ENCODE results near the gene CCL14. TPM values are rescaled to one million over a fixed set of nuclear protein-coding genes. Genes with fewer than 3 reads are reported as not detected.

Gene CCL14
- total and polyA plus RNA-seq, 9 of the 15 experiments (the other 6 are each of a cell fraction or from before 2014, with no cell fraction given): not detected

DNA sequence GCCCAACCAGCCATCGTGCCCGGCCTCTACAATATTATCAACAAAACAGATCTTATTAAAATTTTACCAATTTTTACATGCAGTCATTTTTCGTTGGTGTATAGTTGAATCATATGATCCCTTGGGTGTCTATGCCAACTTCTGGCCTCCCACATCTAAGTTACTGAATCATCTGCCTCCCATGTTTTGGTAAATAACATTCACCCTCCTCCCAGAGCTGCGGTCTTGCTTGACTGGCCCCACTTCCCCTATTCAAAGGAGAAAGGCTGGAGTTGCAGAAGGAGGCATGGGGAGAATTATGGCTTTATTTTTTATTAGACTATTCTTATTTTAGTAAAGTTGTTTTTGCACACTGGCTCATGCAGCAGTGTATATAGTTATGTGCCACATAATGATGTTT, 49.7 kb upstream of the CCL14 start:
- Histone ChIP-seq H3K9me3 (replicated peaks; ENCODE audit: control insufficient read depth, insufficient read depth, low read depth, low read length) (no peaks in the 10 kb centered on the region), H3K79me2 (ENCODE audit: control insufficient read depth, insufficient read depth, low read length) (no peaks in the 10 kb centered on the region), H2AFZ (ENCODE audit: low read depth, low read length) (no peak overlapping the region), H3K36me3 (ENCODE audit: control insufficient read depth, insufficient read depth, low read length) (no peaks in the 10 kb centered on the region), H3K9ac (ENCODE audit: insufficient read depth in 1 of 2, low read depth in 2 of 2, low read length in 2 of 2) (no peak overlapping the region), H4K20me1 (replicated peaks; ENCODE audit: control insufficient read depth, insufficient read depth, low read length) (no peaks in the 10 kb centered on the region), H3K4me2 (ENCODE audit: insufficient read depth, low read length) (no peak overlapping the region), H3K4me1 (replicated peaks in 1 of 2; ENCODE audit: control insufficient read depth in 2 of 2, insufficient read depth in 2 of 2, low read length in 2 of 2) (no peaks in the 10 kb centered on the region), H3K27me3 (ENCODE audit: control insufficient read depth in 2 of 2, insufficient read depth in 2 of 2, low read length in 2 of 2) (peaks cover 0 to 7% of the 10 kb centered on the region in 2 experiments; a peak in 1 of 5 replicates), H3K9me1 (ENCODE audit: control insufficient read depth, insufficient read depth, low read length) (no peaks in the 10 kb centered on the region), H3K27ac (ENCODE audit: extremely low read depth, low read depth, low read length) (no peak overlapping the region), H3K4me3 (no peak overlapping the region)
- 0% methylated on average over 4 of the region's 4 CpGs for WGBS (ENCODE audit: insufficient coverage, low coverage, missing lambda C conversion rate)
- in situ Hi-C loops (cut with MboI): no loop called here
- no peak for FAIRE-seq
- BruUV-seq (replicated peaks): no TSS peak
- ChIA-PET POLR2A (no interaction called here), CTCF (ENCODE audit: low intra/inter-chr PET ratio) (no interaction called here)
- DNase-seq (ENCODE audit: extremely low read depth in 1 of 4, low spot score in 3 of 4): no peak
- intact Hi-C loops (cut with micrococcal nuclease): no loop called here
- no peak for ATAC-seq
- peak; percentile 47; the same call in 1 of the 2 replicates for TF ChIP-seq SPI1 (IDR thresholded peaks at IDR 0.05; ENCODE audit: borderline replicate concordance, low read depth, low read length)
- no peak for TF ChIP-seq ZNF212 (CRISPR knock-in tag; IDR thresholded peaks at IDR 0.05)

DNA sequence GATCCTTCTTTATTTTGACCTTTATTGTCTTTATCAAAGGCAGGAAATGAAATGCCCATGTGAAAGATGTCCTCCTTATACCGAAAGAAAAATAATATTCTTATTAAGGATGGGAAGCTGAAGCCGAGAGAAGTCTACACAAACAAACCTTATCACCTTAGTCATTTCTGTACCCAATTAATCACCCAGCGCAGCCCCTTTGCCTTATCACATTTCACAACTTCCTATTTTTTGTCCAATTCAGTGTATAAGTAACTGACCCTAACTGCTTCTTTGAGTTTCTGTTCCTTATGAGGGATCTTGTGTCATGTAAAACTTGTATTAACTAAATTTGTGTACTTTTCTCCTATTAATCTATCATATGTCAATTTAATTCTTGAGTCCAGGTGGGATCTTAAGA, 47.6 kb upstream of the CCL14 start:
- Histone ChIP-seq H3K36me3 (ENCODE audit: control insufficient read depth, insufficient read depth, low read length) (no peaks in the 10 kb centered on the region), H4K20me1 (replicated peaks; ENCODE audit: control insufficient read depth, insufficient read depth, low read length) (no peaks in the 10 kb centered on the region), H3K27ac (ENCODE audit: extremely low read depth, low read depth, low read length) (no peak overlapping the region), H3K9ac (ENCODE audit: insufficient read depth in 1 of 2, low read depth in 2 of 2, low read length in 2 of 2) (no peak overlapping the region), H3K4me1 (replicated peaks in 1 of 2; ENCODE audit: control insufficient read depth in 2 of 2, insufficient read depth in 2 of 2, low read length in 2 of 2) (no peaks in the 10 kb centered on the region), H3K79me2 (ENCODE audit: control insufficient read depth, insufficient read depth, low read length) (no peaks in the 10 kb centered on the region), H3K9me3 (replicated peaks; ENCODE audit: control insufficient read depth, insufficient read depth, low read depth, low read length) (no peaks in the 10 kb centered on the region), H3K4me3 (no peak overlapping the region), H2AFZ (ENCODE audit: low read depth, low read length) (no peak overlapping the region), H3K27me3 (ENCODE audit: control insufficient read depth in 2 of 2, insufficient read depth in 2 of 2, low read length in 2 of 2) (no peaks in the 10 kb centered on the region; a peak in 2 of 5 replicates), H3K4me2 (ENCODE audit: insufficient read depth, low read length) (no peak overlapping the region), H3K9me1 (ENCODE audit: control insufficient read depth, insufficient read depth, low read length) (no peaks in the 10 kb centered on the region)
- no TSS peak for BruUV-seq (replicated peaks)
- TF ChIP-seq MEIS2 (IDR thresholded peaks at IDR 0.05; ENCODE audit: partially characterized antibody) (peak; percentile 66), CBX3 (IDR thresholded peaks at IDR 0.05; ENCODE audit: borderline replicate concordance in 1 of 2, low read length in 2 of 2) (no peak)
- TF ChIP-seq, protein P1, sequence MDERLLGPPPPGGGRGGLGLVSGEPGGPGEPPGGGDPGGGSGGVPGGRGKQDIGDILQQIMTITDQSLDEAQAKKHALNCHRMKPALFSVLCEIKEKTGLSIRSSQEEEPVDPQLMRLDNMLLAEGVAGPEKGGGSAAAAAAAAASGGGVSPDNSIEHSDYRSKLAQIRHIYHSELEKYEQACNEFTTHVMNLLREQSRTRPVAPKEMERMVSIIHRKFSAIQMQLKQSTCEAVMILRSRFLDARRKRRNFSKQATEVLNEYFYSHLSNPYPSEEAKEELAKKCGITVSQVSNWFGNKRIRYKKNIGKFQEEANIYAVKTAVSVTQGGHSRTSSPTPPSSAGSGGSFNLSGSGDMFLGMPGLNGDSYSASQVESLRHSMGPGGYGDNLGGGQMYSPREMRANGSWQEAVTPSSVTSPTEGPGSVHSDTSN (CRISPR knock-in tag; IDR thresholded peaks at IDR 0.05; ENCODE audit: low read depth): no peak
- TF ChIP-seq, protein P1 (tag; conservative IDR thresholded peaks at IDR 0.05; ENCODE audit: low read depth): peak; percentile 68
- ATAC-seq (no peak), FAIRE-seq (no peak), DNase-seq (ENCODE audit: extremely low read depth in 1 of 4, low spot score in 3 of 4) (no peak)
- ChIA-PET CTCF (ENCODE audit: low intra/inter-chr PET ratio) (no interaction called here), POLR2A (no interaction called here)
- intact Hi-C loops (cut with micrococcal nuclease) (no loop called here), in situ Hi-C loops (cut with MboI) (no loop called here)
- 0% methylated on average over 3 of the region's 3 CpGs for WGBS (ENCODE audit: insufficient coverage, low coverage, missing lambda C conversion rate)

All from K562 (cell line).